ENCODE measurements around the gene ARPC1B.
"Not testable (repeated sequence)": the region's sequence is repeated elsewhere in the genome, so short reads cannot be mapped to it uniquely, and the experiment has no call there.

ARPC1B gene

GRCh38 chr7:99369767-99370391 lies 4.7 kb upstream of the ARPC1B start:
- DNase-seq: no peak

- DNase-seq: no peak
Observed at GRCh38 chr7:99371376-99371920, 3.1 kb upstream of the ARPC1B start.

GRCh38 chr7:99372275-99373090 lies 2.0 kb upstream of the ARPC1B start:
- DNase-seq: no peak

- DNase-seq: no peak
Observed at GRCh38 chr7:99373091-99374066, 1.2 kb upstream of the ARPC1B start.

GRCh38 chr7:99375070-99375807 lies 709 bp downstream of the ARPC1B start:
- peak in 1 of 2 experiments; percentile 32 for DNase-seq

GRCh38 chr7:99379043-99379577 lies 4.6 kb downstream of the ARPC1B start:
- no peak for DNase-seq

GRCh38 chr7:99379693-99380031 lies 5.1 kb downstream of the ARPC1B start:
- not testable (repeated sequence) for DNase-seq

GRCh38 chr7:99380032-99380822 lies 5.7 kb downstream of the ARPC1B start:
- no peak for DNase-seq

- no peak for DNase-seq
Observed at GRCh38 chr7:99380823-99381663, 6.5 kb downstream of the ARPC1B start.

- no peak for DNase-seq
Observed at GRCh38 chr7:99381664-99382075, 7.1 kb downstream of the ARPC1B start.

GRCh38 chr7:99383203-99383602 lies 8.7 kb downstream of the ARPC1B start:
- no peak for DNase-seq

- DNase-seq: no peak
Observed at GRCh38 chr7:99383791-99384370, 9.4 kb downstream of the ARPC1B start.

- no peak for DNase-seq
Observed at GRCh38 chr7:99384523-99384922, 10.0 kb downstream of the ARPC1B start.

GRCh38 chr7:99385564-99385963 lies 11.0 kb downstream of the ARPC1B start:
- no peak for DNase-seq

GRCh38 chr7:99386584-99387238 lies 12.2 kb downstream of the ARPC1B start:
- no peak for DNase-seq

GRCh38 chr7:99387239-99387635 lies 12.7 kb downstream of the ARPC1B start:
- DNase-seq: not testable (repeated sequence)

- DNase-seq: no peak
Observed at GRCh38 chr7:99387912-99388311, 13.4 kb downstream of the ARPC1B start.

GRCh38 chr7:99389772-99390171 lies 15.2 kb downstream of the ARPC1B start:
- DNase-seq: no peak

GRCh38 chr7:99390941-99391602 lies 16.5 kb downstream of the ARPC1B start:
- DNase-seq: no peak

Data from NCI-H1930 (cell line).